ENCODE data around the gene ZNF710. TPM values are rescaled to one million over a fixed set of nuclear protein-coding genes. Genes with fewer than 3 reads are reported as not detected.

The ZNF710 gene
- total and polyA plus RNA-seq, 2 of the 4 experiments (the other 2 are of a cell fraction), result 7.6 to 8.2 TPM

GRCh38 chr15:90060797-90061196 is 59.7 kb downstream of the ZNF710 start:
- H3K14ac ChIP-seq (replicated peaks; ENCODE audit: low read depth, low read length), result no peak overlapping the region
- H2BK15ac ChIP-seq (ENCODE audit: low read depth, low read length), result no peak overlapping the region
- ChIA-PET CTCF (no interaction called here), POLR2A (ENCODE audit: unreplicated experiment) (no interaction called here)
- no peak for DNase-seq
- H2BK5ac ChIP-seq (ENCODE audit: low read depth, low read length, poor library complexity, severe bottlenecking), result no peak overlapping the region
- H3K9me3 ChIP-seq (ENCODE audit: control insufficient read depth, insufficient read depth, low read length), result no peaks in the 10 kb centered on the region
- BruUV-seq (replicated peaks), result no TSS peak
- no peak overlapping the region for H4K5ac ChIP-seq (ENCODE audit: low read depth, low read length)
- ATAC-seq (ENCODE audit: low read depth), result no peak
- H3K4me1 ChIP-seq (ENCODE audit: control insufficient read depth, insufficient read depth, low read length), result peaks cover 1% of the 10 kb centered on the region; the same call in 1 of the 2 replicates
- no peak overlapping the region for H3K27ac ChIP-seq (ENCODE audit: insufficient read depth, low read length)
- H2BK20ac ChIP-seq (ENCODE audit: low read depth, low read length), result no peak overlapping the region
- H2AK9ac ChIP-seq (replicated peaks; ENCODE audit: low read depth, low read length, poor library complexity), result no peak overlapping the region
- H4K91ac ChIP-seq (ENCODE audit: insufficient read depth, low read depth, low read length), result no peak overlapping the region
- H3K79me1 ChIP-seq (ENCODE audit: low read depth in 1 of 2, low read length in 2 of 2), result peaks cover 4 to 54% of the 10 kb centered on the region in 2 experiments
- H2AFZ ChIP-seq (replicated peaks; ENCODE audit: low read length, poor library complexity), result no peak overlapping the region
- peaks cover 17% of the 10 kb centered on the region for H4K20me1 ChIP-seq (ENCODE audit: insufficient read depth, low read length)
- no peak overlapping the region for H3K4me2 ChIP-seq (ENCODE audit: low read depth, low read length)
- peaks cover 19% of the 10 kb centered on the region for H3K9me1 ChIP-seq (ENCODE audit: insufficient read depth, low read length)
- H3K27me3 ChIP-seq (ENCODE audit: control insufficient read depth, insufficient read depth, low read length), result no peaks in the 10 kb centered on the region
- no peak overlapping the region for H3K4ac ChIP-seq (ENCODE audit: low read depth, low read length)
- no peak overlapping the region for H3K56ac ChIP-seq (ENCODE audit: extremely low read depth, insufficient read depth, low read length)
- no peak overlapping the region for H3K9ac ChIP-seq (ENCODE audit: low read depth, low read length)
- no peak overlapping the region for H2AK5ac ChIP-seq (ENCODE audit: low read depth, low read length)
- H2BK120ac ChIP-seq (ENCODE audit: low read depth, low read length), result no peak overlapping the region
- H3K36me3 ChIP-seq (ENCODE audit: control insufficient read depth, insufficient read depth, low read length), result no peaks in the 10 kb centered on the region
- WGBS, 2 experiments (ENCODE audit: extremely low coverage in 2 of 2, insufficient read length in 1 of 2), result no CpG with 5 or more reads among the region's 3 CpGs
- in situ Hi-C loops (cut with MboI; ENCODE audit: low sequenced_read_pairs) (no loop called here), intact Hi-C loops (cut with micrococcal nuclease) (no loop called here), dilution Hi-C loops (cut with HindIII; ENCODE audit: low sequenced_read_pairs, unreplicated experiment) (no loop called here)
- H3K18ac ChIP-seq (ENCODE audit: low read depth, low read length), result no peak overlapping the region
- TF ChIP-seq MXI1 (IDR thresholded peaks at IDR 0.05; ENCODE audit: borderline replicate concordance, low read depth, low read length) (no peak), RFX5 (IDR thresholded peaks at IDR 0.05; ENCODE audit: low read depth, low read length) (no peak), RCOR1 (IDR thresholded peaks at IDR 0.05; ENCODE audit: insufficient replicate concordance, low read length) (no peak), CTCF (conservative IDR thresholded peaks at IDR 0.05; ENCODE audit: low read depth, low read length) (no peak), MAFK (IDR thresholded peaks at IDR 0.05; ENCODE audit: low read depth, low read length) (no peak), BHLHE40 (IDR thresholded peaks at IDR 0.05; ENCODE audit: low read depth, low read length) (no peak), MAZ (IDR thresholded peaks at IDR 0.05; ENCODE audit: borderline replicate concordance, low read depth, low read length) (no peak), FOS (IDR thresholded peaks at IDR 0.05; ENCODE audit: low read depth, low read length) (no peak), RAD21 (IDR thresholded peaks at IDR 0.05; ENCODE audit: low read length) (no peak), SMC3 (IDR thresholded peaks at IDR 0.05; ENCODE audit: low read depth, low read length) (no peak)
- no peak overlapping the region for H3K23ac ChIP-seq (ENCODE audit: low read depth, low read length)
- no peak overlapping the region for H3K4me3 ChIP-seq (ENCODE audit: insufficient read depth, low read depth, low read length)
- H4K8ac ChIP-seq (ENCODE audit: low read depth in 2 of 2, low read length in 2 of 2), result no peak overlapping the region
